NOMO-1 (cell line): Measurements from ENCODE around the gene FOXP2.

Experiments
- DNase-seq, 2 experiments: peaks; one replicate each; lab custom pipeline; 2025; ENCODE audit not compliant: unreplicated experiment in 2 of 2; lab: John Stamatoyannopoulos, UW

The FOXP2 gene

GRCh38 chr7:114648680-114649079 is 234.1 kb downstream of the FOXP2 start:
- no peak for DNase-seq

GRCh38 chr7:114649689-114650088 is 235.1 kb downstream of the FOXP2 start:
- no peak for DNase-seq

DNA sequence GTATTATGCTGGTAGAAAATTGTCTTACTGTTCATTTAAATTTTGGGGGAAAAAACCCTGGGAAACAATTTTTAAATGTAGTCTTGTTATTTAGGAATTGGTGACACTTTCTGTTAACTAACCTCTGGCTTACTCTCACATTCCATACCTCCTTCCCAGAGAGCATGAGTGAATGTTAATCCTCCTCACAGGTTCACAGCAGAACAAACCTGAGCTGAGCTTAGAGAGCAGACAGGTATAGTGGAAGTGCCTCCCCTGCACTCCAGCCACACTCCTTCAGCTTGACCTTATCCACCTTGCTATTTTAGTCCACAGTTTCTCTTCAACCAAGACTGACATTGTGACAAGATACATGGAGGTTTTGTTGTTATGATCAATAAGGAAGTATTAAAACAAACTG is 235.9 kb downstream of the FOXP2 start:
- DNase-seq = no peak

- no peak for DNase-seq
Measured at GRCh38 chr7:114652041-114652440, 237.4 kb downstream of the FOXP2 start.

DNA sequence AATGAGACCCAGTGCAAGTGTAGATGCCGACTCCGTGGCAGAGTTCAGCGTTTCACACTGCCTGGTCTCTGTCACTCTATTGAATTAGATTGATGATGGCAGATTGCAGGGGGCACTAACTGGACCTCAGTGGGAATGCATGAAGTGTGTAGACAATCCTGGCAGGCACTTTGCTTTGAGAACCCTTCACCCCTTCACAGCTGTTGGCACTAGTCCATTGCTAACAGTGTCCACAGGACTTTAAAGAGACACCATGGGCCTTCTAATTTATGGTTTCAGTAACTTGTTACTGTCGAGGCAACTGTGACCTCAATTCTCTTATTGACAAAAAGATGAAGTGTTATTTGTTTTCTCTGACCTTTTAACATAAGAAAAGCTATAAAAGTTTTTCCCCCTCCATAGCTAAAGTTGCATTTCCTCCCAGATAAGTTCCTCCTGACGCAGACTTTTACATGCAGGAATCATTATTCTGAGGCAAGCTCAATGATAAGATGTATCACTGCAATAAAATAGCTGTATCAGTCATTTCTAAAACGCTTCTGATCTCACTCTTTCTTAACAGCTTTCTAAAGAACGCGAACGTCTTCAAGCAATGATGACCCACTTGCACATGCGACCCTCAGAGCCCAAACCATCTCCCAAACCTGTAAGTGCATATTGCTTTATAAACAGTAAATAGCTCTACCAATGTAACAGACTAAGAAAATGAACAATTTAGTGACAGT is 238.9 kb downstream of the FOXP2 start:
- DNase-seq = no peak

- DNase-seq = no peak
Measured at GRCh38 chr7:114656466-114656865, 241.9 kb downstream of the FOXP2 start.

GRCh38 chr7:114657279-114657678 is 242.7 kb downstream of the FOXP2 start:
- no peak for DNase-seq

DNA sequence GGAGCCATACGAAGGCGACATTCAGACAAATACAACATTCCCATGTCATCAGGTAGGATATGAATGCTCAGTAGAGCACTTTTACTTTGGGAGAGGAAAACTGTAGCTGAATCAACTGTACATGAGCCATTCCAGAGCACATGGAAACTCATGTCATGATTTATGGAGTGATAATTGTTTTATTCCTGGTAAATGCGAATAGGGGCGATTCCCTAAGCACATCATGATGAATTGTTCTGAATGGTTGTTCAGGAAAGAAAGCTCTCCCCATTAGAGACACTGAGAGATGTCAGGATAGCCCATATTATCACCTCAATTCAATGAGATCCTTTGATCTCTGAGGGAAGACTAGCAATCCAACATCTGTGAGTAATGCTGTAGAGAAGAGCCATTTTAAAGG is 243.6 kb downstream of the FOXP2 start:
- DNase-seq = no peak

DNA sequence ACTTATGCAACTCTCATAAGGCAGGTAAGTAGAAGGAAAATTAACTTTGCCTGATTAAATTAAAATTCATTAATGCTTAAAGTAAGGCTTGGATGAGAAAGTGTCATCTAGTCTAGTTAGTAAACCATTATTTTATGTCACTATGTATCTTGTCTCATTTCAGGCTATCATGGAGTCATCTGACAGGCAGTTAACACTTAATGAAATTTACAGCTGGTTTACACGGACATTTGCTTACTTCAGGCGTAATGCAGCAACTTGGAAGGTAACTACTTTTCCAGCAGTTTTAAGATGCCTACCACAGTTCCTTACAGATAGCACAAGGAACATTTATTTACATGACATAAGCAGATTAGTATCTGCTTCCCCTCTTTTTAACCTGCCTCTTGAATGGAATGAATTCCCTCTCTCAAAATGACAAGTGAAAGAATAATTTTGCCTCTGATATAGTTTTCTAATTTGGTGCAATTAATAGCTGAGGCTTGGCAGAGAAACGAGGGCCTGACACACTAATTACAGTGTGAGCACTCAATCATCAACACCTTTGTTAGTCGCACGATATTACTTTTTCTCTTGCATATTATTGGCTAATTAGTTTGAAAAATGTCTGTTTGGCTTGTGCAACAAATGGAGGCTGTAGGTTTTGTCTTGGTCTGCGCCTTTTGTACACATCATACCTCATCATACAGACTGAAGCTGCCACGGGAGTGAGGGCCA is 245.0 kb downstream of the FOXP2 start:
- no peak for DNase-seq

- DNase-seq = no peak
Measured at GRCh38 chr7:114660126-114660486, 245.5 kb downstream of the FOXP2 start.

DNA sequence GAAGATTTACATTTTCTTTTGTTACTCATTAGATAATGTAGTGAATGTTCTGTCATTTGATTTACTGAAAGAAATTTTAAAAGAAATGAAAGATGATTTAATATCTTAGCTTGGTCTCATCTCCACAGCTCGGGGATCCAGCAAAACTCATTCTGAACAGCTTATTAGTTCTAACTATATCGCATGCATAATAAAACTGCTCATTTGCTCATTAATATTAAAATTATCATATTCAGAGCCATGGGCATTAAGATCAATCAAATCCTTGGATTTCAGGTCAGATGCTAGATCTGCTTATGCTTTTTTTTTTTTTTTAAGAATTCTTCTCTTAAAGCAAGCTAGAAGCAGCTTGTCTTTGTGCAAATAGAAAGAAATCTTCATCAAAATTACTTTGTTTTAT is 246.1 kb downstream of the FOXP2 start:
- no peak for DNase-seq

DNA sequence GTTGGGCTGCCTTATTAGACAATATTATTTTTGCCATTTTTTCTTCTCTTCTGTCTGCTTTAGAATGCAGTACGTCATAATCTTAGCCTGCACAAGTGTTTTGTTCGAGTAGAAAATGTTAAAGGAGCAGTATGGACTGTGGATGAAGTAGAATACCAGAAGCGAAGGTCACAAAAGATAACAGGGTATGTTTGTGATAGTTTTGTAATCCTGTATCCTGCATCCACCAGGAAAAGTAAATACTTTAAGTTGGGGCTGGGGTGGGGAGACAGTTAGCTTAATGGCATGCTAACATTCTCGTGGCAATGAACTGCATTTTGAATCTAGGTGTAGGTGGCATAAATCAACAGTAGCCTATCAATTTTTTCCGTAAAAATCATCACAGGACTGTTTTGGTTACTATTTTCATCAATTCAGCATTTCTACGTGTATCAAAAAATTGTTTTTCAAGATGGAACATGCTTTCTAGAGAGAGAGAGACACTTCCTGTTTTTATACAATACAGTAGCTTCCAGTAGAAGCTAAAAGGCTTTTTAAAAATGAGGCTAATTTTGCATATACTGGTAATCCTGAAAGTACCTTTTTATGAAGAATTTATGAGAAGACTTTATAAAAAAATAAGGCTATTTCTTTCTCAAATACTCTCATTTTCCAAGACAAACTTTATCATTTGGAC is 247.5 kb downstream of the FOXP2 start:
- no peak for DNase-seq

DNA sequence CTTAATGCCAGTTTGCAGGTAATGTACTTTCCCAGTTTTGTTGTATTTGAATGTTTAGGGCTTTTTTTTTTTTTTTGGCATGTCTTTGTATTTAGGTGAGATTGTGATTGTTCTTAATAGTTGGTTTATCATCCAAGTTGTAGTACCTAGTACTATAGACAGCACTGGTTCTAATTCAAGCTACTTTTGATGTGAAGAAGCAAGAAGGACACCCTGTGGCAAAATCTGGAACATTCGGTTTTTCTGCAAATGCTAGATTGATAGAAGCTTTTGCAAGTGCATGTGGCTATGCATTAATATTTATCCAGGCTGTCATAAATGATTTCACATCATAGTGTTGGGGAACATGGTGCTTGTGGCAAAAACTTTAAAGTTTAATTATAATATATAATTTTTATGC is 248.9 kb downstream of the FOXP2 start:
- no peak for DNase-seq

GRCh38 chr7:114670676-114671075 is 256.1 kb downstream of the FOXP2 start:
- DNase-seq = no peak

GRCh38 chr7:114671563-114672123 is 257.0 kb downstream of the FOXP2 start:
- DNase-seq = no peak

DNA sequence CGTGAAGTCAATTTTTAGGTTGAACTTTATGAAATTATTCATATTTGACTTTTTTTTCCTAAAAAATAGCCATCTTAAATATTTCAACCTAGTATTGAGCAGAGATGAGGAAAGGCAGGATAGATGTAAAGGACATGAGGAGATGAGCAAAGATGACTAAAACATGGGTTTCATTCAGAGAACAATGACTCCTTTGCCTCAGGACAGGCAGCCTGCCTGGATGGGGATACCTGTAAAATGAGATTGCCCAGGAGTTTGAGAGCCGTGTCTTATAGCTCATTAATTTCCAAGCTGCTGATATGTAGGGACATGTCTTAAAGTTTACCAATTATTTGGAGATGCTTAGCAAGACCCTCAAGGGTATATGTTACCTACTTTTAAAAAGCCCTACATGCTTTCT is 263.5 kb downstream of the FOXP2 start:
- DNase-seq = no peak

DNA sequence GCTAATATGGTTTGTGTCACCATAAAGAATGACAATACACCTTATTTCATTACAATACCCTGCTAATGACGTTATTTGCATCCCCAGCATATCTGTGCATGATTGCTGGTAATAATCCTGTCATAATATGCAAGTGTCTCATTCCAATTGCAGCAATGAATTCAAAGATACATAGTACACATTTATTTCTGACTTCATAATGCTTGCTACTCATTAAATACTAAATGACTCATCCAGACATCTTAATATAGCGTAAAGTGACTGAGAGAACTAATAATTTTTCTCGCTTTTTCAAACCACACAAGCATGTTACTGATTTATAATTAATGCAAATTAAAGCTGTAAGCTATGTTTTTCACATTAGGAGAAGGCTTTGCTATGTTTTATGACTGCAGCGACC is 272.6 kb downstream of the FOXP2 start:
- no peak for DNase-seq

GRCh38 chr7:114688443-114689055 is 273.9 kb downstream of the FOXP2 start:
- no peak for DNase-seq

DNA sequence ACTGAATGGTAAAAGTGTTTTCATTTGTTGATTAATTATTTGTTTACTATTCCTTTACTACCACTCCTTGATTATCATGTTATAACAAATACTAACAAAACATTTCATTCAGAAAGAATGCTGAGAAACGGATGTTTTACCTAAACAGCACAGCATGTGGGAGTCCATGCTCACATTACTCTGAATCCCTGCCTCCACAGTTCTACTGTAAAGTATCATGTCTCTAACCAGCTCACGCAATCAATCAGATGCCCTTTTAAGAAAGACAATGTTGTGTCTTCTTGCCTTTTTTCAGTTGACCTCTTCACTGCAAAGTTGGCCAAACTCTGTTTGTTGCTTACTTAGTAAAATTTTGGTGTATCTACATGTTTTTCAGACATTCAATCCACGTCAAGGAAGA is 274.8 kb downstream of the FOXP2 start:
- no peak for DNase-seq

DNA sequence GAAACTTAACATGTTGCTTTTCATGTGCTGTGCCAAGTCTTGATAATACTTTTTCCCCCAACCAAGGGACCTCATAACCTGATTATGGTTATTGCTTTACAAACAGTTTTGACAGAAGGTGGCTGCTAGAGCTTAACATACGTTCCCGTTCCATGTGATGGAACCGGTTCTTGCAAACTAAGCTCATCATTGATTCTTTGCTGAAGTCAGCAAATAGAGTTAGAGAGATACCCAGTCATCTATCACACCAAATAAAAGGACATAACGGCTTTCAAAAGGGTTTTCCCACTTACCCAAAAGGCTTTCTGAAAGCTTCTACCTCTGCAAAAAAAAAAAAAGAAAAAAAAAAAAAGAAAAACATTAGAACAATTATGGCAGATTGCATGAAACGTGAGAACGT is 277.0 kb downstream of the FOXP2 start:
- DNase-seq = no peak

- DNase-seq = no peak
Measured at GRCh38 chr7:114695182-114695581, 280.6 kb downstream of the FOXP2 start.
